GM21723 (cell line): ENCODE results near the gene CSNK2A1.

Experiments
- ATAC-seq: cut with Tn5 transposase; IDR thresholded peaks from one replicate; pipeline ENCODE4 v1.9.1; 2021; ENCODE audit warnings: mild to moderate bottlenecking, moderate library complexity; ENCODE audit not compliant: unreplicated experiment

CSNK2A1 gene

GRCh38 chr20:433300-433975 lies 110.2 kb downstream of the CSNK2A1 start:
- ATAC-seq, result peak; percentile 83

DNA sequence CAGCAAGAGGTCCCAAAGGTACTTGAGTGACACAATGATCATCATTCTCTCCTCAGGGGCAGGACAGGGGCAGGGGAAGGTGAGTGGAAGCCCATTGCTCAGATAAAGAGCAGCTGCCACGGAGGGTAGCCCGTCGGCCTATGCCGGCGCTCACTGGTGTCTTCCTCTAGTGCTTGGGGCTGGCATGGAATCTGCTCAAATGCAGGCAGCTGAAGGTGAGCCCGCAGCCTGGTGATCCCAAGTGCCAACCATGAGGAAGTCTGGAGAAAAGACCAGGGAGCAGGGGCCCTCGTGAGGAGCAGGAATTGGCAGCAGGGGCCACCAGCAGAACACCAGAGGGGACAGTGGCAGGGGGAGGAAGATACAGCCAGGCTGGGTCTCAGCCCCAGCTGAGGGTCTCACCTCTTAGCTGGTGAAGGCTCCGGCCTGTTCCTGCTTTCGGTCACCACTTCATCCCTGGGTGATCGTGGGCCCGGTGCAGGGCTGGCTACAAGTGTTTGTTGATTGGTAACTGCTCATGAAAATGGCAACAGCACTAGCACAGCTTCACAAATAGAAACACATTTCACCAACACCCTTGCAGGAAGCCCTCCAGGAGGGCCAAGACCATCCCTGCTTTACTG lies 110.8 kb downstream of the CSNK2A1 start:
- ATAC-seq, result no peak

DNA sequence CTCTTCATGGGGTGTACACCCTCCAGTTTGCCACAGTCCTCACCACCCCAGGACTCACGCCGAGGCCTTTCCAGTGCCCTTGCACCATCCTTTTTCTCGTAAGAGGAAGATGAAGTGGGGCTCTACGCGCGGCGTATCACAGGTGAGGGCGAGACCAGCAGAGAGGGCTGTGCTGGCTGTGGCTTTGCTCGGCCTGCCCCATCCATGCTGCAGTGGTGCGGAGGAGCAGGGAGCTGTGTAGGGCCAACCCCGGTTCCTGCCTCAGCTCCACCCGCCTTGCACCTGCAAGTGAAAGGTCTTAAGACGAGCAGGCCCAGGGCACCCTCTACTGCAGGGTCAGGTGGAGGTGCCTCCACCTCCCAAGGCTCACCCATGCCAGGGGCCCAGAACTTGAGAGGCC lies 111.4 kb downstream of the CSNK2A1 start:
- no peak for ATAC-seq

GRCh38 chr20:431012-431904 lies 112.3 kb downstream of the CSNK2A1 start:
- no peak for ATAC-seq

DNA sequence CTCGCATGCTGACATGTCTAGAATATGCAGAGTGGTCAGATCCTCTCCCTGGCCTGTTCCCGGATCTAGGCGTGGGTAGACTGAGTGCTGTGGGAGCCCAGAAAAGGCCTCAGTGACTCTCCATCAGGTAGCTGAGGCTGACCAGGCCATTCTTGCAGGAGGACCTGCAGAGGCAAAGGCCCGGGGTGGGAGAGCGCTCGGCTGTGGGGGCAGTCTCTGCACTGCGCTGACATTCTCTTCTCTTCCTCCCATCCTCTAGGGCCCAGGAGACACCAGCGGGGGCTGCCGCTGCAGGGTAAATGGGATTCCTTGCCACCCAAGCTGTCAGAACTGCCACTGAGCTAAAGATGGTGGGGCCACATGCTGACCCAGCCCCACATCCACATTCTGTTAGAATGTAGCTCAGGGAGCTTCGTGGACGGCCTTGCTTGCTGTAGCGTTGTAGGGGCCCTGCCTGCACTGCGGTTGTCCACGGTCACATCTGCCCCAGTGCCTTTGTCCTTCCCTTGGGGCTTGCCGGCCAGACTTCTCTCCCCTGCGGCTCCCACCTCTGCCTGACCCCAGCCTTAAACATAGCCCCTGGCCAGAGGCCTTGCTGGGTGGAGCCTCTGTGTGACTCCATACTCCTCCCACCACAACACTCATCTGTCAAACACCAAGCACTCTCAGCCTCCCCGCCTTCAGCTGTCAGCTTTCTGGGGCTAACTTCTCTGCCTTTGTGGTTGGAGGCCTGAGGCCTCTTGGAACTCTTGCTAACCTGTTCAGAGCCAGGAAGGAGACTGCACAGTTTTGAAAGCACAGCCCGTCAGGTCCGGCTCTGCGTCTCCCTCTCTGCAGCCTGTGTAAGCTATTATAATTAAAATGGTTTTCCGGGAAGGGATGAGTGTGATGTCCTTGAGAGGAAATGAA lies 113.2 kb downstream of the CSNK2A1 start:
- ATAC-seq, result no peak

DNA sequence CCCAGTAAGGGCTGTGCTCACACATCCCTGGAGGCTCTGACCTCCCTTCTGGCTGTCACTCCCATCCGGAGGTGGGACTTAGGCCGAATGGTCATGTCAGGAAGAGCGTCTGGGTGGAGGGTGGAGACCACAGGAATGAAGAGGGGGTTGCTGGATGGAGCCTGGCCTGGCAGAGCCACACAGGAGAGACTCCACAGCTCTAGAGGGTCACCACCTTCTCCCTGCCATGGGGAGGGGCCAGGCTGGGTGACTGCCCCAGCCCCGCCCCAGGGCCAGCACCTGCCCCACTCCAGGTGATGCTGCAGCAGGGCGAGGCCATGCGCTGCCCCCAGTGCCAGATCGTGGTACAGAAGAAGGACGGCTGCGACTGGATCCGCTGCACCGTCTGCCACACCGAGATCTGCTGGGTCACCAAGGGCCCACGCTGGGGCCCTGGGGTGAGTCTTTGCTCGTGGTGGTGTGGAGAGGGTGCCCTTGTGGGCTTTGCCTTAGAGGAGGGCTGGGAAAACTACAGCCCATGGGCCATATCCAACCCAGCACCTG lies 114.9 kb downstream of the CSNK2A1 start:
- no peak for ATAC-seq

- ATAC-seq, result no peak
Measured at GRCh38 chr20:427849-428657, 115.5 kb downstream of the CSNK2A1 start.

DNA sequence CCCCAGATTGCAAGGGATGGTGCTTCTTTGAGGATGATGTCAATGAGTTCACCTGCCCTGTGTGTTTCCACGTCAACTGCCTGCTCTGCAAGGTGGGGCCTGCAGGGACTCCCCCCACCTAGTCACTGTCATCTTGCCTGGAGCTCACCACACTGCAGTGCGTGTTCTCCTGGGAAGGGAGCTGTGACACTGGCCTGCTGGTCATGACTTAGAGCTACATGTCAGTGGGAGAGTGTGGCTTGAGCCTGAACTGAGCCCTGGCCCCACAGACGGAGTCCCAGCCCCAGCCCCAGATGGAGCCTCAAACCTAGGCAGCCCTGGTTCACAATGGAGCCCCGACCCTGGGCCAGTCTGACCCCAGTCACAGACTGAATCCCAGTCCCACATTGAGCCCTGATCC lies 116.2 kb downstream of the CSNK2A1 start:
- no peak for ATAC-seq

DNA sequence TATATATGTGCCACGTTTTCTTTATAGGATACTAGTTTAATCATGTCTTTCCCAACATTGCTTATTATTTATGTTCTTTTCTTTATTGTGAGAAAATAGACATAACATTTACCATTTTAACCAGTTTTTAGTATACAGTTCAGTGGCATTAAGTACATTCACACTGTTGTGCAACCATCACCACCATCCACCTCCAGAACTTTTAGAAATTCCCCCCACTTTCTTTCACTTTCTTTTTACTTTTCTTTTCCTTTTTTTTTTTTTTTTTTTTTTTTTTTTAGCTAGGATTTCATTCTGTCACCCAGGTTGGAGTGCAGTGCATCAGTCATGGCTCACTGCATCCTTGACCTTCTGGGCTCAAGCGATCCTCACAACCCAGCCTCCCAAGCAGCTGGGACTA lies 117.0 kb downstream of the CSNK2A1 start:
- ATAC-seq, result no peak
